Loucy (cell line): ENCODE measurements around the gene SLC25A26.

ENCODE experiments used
- EZH2phosphoT487 ChIP-seq: fragments of 200-600 bp; IDR thresholded peaks from 2 replicates; pipeline ENCODE4 v1.6.1; 2018; ENCODE audit warnings: antibody characterized with exemption, mild to moderate bottlenecking, moderate library complexity, borderline replicate concordance
- TF ChIP-seq, protein P1 (sequence below): fragments of 200-600 bp; sonication (generic); conservative IDR thresholded peaks from 2 replicates; pipeline ENCODE4 v1.5.1; 2014; ENCODE audit warnings: mild to moderate bottlenecking, antibody characterized with exemption, low read length

- TF ChIP-seq, protein P1, sequence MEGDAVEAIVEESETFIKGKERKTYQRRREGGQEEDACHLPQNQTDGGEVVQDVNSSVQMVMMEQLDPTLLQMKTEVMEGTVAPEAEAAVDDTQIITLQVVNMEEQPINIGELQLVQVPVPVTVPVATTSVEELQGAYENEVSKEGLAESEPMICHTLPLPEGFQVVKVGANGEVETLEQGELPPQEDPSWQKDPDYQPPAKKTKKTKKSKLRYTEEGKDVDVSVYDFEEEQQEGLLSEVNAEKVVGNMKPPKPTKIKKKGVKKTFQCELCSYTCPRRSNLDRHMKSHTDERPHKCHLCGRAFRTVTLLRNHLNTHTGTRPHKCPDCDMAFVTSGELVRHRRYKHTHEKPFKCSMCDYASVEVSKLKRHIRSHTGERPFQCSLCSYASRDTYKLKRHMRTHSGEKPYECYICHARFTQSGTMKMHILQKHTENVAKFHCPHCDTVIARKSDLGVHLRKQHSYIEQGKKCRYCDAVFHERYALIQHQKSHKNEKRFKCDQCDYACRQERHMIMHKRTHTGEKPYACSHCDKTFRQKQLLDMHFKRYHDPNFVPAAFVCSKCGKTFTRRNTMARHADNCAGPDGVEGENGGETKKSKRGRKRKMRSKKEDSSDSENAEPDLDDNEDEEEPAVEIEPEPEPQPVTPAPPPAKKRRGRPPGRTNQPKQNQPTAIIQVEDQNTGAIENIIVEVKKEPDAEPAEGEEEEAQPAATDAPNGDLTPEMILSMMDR = no peak
- TF ChIP-seq EZH2phosphoT487 = no peak
Measured at GRCh38 chr3:66401157-66401550, 180.4 kb downstream of the SLC25A26 start.
